Fibroblast of peridontal ligament (primary cell): Measurements from ENCODE around the gene METRNL.
"Not testable (repeated sequence)": the region's sequence is repeated elsewhere in the genome, so short reads cannot be mapped to it uniquely, and the experiment has no call there.

ENCODE experiments used
- DNase-seq: peaks from one replicate; pipeline ENCODE4 v3.0.0-alpha.2; 2010; ENCODE audit errors: extremely low read depth

METRNL gene

GRCh38 chr17:83065660-83066542, 13.5 kb upstream of the METRNL start:
- DNase-seq = no peak

- not testable (repeated sequence) for DNase-seq
Observed at GRCh38 chr17:83066543-83066890, 12.9 kb upstream of the METRNL start.

GRCh38 chr17:83067071-83067717, 12.2 kb upstream of the METRNL start:
- DNase-seq = no peak

DNA sequence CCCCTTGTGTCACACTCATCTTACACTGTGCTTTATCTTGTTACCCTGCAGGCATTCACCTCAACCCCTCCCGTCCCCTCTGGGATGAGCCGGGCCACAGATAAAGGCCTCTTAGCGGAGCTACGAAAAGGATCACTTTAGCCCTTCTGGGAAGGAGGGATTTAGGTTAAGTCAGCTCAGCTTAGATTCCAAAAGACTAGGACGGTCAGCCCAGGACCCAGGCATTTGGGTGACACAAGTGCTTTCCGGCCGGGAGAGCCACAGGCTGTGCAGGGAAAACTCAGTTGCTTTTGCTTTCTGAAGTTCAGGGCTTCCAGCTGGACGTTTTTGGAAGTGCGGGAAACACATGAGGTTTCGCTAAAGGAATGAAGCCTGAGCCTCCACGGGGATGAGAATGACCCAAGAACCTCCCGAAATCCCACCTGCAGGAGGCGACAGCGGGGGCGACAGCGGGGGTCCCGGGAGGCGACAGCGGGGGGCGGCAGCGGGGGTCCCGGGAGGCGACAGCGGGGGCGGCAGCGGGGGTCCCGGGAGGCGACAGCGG, 11.6 kb upstream of the METRNL start:
- DNase-seq = peak; percentile 37

DNA sequence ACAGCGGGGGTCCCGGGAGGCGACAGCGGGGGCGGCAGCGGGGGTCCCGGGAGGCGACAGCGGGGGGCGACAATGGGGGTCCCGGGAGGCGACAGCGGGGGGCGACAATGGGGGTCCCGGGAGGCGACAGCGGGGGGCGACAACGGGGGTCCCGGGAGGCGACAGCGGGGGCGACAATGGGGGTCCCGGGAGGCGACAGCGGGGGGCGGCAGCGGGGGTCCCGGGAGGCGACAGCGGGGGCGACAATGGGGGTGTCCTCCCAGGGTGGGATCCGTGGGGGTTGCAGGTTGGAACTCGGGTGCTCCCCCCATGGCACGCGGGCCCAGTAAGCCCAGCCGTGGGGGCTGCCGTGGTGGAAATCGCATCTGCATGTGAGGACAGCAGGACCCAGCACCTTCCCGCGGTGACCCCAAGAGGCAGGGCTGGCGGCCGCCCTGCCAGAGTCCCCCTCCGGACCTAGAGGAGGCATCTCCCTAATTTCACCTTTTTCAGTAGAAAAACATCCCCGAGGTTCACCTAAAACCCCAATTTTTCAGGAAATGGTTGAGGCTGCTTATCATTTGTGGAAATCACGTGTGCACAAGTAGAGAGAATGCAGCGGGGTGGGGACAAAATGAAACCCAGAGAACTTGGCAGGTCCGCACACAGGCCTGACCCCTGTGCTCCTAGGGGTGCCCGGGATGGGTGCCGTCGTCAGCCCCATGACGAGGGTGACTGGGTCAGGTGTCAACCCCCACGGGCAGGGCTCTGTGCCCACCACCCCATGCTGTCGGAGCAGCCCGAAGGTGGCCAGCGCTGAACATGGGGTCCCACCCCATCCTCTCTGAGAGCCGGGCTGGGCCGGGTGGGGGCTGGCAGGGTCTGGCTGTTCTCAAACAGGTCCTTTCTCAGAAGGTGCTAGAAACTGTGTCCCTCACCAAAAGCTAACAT, 10.5 kb upstream of the METRNL start:
- no peak for DNase-seq

DNA sequence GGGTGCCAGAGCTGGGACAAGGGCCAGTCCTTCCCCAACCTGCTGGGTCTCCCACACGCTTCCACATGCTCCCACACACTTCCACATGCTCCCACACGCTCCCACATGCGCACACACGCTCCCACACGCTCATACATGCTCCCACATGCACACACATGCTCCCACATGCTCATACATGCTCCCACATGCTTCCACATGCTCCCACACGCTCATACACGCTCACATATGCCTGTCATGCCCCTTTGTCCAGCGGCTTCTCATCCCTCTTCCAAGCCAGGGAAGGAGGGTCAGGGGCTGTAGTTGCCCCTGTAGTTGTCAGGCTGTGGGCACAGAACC, 9.9 kb upstream of the METRNL start:
- DNase-seq = no peak

GRCh38 chr17:83069931-83070742, 9.3 kb upstream of the METRNL start:
- DNase-seq = no peak

DNA sequence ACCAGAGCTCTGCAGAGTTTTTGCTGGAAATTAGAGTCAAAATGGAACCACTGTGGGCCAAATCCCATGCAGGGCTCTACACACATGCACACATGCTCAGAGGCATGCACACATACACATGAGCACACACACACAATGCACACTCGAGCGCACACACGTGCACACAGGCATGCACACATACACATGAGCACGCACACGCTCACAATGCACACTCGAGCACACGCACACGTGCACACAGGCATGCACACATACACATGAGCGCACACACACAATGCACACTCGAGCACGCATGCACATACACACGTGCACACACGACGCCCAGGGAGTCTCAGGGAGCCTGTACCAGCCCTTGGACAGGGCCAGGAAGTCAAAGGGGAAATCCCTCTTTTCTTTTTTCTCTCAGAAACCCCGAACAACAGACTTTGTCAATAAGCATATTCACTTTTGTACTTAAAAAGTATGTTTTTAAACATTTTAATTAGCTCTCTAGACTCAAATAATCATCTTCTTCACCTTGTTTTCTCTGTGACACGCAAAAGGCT, 8.5 kb upstream of the METRNL start:
- DNase-seq = no peak

DNA sequence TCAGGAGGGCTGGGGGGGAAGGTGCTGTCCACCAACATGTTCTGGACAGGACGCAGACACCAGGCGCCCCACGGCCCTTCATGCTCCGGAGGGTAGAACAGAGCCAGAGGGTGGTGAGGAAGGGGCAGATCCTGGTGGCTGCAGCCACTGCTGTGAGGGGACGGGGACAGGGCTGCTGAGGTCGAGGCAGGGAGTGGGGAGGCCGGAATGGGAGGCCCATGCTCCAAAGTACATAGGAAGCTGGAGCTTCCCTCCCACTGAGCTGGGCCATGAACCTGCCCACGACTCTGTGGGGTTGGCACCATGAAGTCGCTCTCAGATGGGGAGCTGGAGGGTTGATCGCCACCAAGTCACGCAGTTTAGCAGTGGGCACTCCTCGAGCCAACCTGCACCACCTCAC, 8.0 kb upstream of the METRNL start:
- no peak for DNase-seq

DNA sequence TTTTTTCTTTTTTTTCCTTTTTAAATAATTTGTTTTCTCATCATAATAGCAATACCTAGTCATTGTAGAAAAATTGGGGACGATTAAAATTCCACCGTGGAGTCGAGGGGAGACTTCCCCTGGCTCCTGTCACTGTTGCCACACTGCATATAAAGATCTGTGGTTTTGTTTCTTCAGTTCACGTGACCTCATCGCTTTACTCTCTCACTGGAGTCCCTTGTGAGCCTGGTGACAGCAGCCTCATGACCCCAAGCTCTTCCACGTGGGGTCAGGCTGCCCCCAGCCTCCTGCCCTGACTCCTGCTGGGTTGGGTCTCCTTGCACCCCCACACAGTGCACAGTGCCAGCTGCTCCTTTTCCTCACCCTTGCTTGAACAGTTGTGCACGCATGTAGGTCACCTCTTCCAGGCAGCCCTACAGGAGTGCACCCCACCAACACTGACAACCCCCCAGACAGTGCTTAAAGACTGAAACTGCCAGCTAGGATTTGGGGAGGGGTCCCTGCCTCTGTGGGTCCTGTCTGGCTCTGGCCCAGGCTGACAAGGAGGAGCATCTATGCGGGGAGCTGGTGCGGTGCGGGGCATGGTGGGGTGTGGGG, 7.3 kb upstream of the METRNL start:
- DNase-seq = no peak

DNA sequence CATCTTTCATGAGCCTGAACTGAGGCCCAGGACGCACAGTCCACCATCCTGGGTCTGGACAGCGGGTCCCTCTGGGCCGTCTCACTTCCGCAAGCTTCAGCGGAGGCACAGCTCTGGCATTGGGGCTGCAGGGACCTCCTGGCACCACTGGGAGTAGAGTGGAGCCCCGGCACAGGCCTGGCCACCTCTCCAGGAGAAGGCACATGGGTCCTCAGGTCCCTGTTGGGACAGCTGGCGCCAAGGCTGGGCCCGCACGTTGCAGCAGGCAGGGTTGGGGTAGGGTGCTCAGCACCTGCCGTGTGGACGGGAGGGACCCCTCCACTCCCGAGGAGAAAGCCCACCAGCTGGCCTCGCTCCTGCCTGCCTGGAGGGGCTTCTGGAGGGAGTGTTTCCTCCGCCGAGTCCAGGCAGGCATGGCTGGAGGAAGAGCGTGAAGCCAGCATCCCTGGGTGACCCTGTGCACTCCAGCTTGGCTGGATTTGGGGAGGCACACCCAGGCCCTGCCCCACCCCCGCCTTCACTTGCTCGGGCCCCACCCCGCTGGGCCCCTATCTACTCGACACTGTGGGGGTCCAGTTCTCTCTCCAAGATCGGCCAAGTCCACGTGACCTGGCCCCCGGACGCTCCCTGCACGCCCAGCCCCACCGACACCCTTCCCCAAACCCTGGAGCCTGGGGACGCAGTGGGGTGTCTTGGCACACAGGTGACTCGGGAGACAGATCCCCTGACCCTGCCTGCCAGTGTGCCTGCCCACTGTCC, 6.6 kb upstream of the METRNL start:
- no peak for DNase-seq

GRCh38 chr17:83073389-83074063, 5.9 kb upstream of the METRNL start:
- DNase-seq = no peak

DNA sequence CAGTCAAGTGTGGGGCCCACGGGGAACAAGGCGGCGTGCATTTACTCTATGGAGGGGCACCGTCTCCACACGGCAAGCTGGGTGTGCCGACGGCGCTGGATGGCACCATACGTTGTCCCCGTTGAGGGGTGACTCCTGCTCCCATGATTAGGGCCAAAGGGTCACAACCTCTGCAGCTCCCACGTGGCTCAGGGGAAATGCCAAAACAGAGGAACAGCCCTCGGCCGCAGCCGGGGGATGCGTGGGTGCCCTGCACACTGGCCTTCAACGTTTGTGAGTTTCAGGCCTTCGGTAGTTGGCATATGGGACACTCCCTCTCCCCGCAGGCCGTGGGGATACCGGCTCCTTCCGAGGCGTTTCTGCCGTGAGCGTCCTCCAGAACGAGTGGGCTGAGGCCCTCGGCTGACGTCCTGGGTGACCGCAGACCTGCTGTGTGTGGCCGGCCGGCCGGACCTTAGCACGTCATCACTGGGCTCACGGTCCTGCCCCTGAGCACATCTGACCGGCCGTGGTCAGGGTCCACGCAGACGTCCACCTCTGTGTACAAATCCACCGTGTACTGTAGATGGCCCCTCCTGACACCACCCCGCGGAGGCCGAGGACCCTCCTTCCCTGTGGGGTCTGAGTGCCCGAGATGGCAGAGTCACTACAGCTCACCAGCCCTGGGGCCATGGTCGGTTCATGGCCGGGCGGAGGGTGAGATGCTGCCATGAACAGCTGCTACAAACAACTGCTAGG, 4.8 kb upstream of the METRNL start:
- no peak for DNase-seq

DNA sequence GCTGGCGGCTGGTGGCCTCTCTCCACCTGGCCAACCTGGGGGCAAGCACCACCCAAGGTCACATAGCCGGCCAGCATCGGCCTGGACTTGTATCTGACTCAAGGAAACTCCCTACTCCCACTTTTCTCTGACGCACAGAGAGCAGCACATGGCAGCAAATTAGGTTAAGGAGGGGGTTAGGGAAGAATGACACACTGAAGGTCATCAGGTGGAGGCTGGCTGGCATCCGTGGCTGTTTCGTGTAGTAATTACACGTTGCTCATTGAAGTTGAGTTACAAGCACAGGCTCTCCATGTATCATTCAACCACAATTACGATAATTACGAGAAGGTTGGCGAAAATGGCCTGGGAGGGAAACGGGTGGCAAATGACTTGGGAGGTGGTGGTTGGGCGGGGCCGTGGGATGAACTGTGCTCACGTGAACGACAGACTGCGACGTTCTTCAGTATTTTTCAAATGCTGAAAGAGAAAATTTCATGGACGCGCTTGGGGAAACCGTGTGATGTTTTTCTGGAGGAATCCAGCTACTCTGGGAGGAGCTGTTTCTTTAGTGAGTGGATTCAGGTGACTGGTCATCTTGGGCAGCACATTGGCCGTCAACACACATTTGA, 4.0 kb upstream of the METRNL start:
- no peak for DNase-seq

GRCh38 chr17:83076938-83077337, 2.5 kb upstream of the METRNL start:
- DNase-seq = no peak

- no peak for DNase-seq
Observed at GRCh38 chr17:83077411-83077810, 2.0 kb upstream of the METRNL start.

GRCh38 chr17:83077939-83078338, 1.5 kb upstream of the METRNL start:
- no peak for DNase-seq
